Adipose tissue (tissue), 3 donors: Measurements from ENCODE around the gene TP73. TPM values are rescaled to one million over a fixed set of nuclear protein-coding genes. Genes with fewer than 3 reads are reported as not detected.

Experiments used
- H3K27ac ChIP-seq: one replicate; pipeline ENCODE4 v1.5.1; 2013; ENCODE audit warnings: low read depth, low read length
- WGBS, 3 donors: extraction: QIAGEN DNeasy Blood & Tissue Kit; methylation state at CpG; one replicate each; pipeline ENCODE4 v1.1.7; 2013; 5-methylcytosine and 5-hydroxymethylcytosine counted together
- polyA plus RNA-seq, 3 donors: library from polyadenylated mRNA; stranded (reverse); fragments of 200-250 nt; gene quantifications; one replicate each; pipeline ENCODE4 v1.2.3, GENCODE V29; 2013
- donor health status: healthy with polysubstance abuse.
- donor health status: Bipolar disorder and iron deficiency.
- donor health status: healthy.

The TP73 gene
- polyA plus RNA-seq, 3 donors = 0.01 to 0.24 TPM; not detected in 1

DNA sequence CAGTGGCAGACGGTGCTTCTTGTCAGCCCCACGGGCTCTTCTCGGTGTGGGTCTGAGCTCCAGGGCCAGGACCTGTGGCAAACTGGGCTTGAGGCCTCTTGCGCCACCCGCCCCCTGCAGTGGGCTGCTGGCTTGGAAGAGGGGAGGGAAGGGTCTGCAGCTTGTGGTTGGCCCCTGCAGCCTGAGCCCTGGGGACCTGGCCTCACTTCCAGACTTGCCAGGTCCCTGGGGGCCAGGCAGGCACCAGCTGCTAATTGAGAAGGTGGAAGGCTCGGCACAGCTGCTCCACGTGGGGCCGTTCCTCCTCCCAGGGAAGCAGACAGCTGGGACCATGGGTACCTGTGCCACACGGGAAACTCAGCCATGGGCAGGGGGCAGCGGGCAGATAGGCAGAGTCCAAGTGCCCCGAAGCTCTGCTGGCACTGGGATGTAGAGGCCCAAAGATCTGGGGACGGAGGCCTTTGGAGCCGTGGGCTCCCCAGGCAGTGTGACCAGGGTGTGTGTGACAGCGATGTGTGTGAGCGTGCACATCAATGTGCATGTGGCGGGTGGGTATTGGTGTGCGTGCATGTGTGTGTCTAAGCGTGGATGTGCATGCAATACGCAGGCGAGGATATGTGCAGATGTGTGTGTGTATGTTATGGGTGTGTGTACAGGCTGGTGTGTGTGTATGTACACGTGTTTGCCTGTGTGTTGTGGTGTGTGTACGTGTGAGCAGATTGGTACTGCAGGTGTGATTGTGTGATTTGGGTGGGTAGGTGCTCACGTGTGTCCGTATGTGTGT lies 39.3 kb downstream of the TP73 start:
- 82 to 89% (median 88%) methylated on average over 24 of the region's 24 CpGs for WGBS, 3 donors
- no peak overlapping the region for H3K27ac ChIP-seq

DNA sequence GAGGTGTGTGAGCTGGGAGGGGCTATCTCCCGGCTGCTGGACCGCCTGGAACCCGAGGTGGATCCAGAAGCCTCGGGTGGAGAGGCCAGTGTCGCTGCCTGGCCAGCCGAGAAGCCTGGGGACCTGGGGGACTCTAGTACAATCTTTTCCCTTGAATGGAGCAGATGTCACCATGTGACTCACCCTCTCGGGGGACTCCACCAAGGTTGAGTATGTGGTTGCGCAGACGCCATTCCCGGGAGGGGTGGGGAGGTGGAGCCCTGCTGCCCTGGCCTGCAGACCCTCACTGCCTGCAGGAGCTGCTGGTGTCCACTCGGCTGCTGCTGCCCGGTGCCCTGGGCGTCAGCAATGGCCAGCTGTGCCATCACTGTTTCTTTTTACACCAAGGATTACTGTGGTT lies 40.3 kb downstream of the TP73 start:
- H3K27ac ChIP-seq = no peak overlapping the region
- WGBS, 3 donors = 64 to 89% (median 77%) methylated on average over 13 of the region's 13 CpGs

GRCh38 chr1:3693321-3693720 lies 41.0 kb downstream of the TP73 start:
- WGBS, 3 donors = 89 to 95% (median 93%) methylated on average over 11 of the region's 11 CpGs
- no peak overlapping the region for H3K27ac ChIP-seq

- H3K27ac ChIP-seq = no peak overlapping the region
- WGBS, 3 donors = 35 to 39% (median 37%) methylated on average over 33 of the region's 33 CpGs
Observed at GRCh38 chr1:3695326-3696217, 43.3 kb downstream of the TP73 start.

DNA sequence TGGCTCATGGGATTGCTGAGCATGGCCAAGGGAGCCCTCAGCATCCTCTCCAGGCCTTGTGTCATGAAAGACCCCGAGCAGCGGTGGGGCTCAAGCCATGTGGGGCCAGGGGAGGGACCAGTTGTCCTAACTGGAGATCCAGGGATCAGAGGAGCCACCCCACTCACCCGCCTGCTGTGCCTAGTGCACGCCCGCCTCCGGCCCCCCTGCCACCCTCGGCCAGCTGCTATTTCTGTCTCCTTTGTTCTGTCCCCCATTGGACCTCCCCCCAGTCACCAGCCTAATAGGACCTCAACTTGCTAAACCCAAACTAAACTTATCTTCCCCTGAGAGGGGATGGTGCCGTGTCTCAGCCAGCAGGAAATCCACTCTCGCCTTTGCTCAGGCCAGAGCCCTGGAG lies 44.4 kb downstream of the TP73 start:
- no peak overlapping the region for H3K27ac ChIP-seq
- whole genome bisulfite sequencing, 3 donors = 82 to 88% (median 88%) methylated on average over 9 of the region's 9 CpGs

DNA sequence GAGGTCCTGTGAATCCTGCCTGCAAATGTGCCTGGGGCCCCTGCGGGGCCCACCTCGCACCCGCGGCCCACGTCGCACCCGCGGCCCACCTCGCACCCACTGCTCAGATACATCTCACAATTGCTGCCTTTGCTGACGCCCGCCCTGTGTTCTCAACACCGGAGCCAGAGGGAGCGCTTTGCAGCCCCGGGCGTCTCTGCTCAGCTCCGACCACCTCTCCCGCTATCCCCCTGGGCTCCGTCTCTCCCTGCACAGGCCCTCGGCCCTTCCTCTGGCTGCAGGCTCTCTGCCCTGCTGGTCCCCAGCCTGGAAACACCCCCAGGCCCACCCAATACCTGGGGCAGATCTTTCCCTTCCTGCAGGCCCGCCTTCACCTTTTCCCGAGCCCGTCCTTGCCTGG lies 44.8 kb downstream of the TP73 start:
- 80 to 88% (median 85%) methylated on average over 21 to 22 of the region's 22 CpGs for WGBS, 3 donors

DNA sequence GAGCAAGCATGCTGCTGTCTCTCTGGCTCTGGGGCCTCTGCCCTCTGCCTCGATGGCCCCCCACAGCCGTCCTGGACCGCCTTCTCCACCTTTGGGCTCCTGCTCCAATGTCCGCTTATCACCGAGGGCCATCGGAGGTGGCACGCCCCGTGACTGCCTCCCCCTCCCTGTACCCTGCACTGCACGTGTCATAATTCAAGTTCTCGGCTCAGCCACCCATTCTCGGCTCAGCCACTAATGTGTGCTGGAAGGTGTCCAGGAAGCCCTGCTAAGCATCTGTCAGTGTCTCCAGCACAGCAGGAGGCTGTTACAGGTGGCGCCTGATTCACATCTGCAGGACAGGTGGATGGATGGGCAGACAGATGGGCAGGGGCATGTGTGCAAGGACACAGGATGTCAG lies 45.5 kb downstream of the TP73 start:
- H3K27ac ChIP-seq = no peak overlapping the region
- WGBS, 3 donors = 64 to 70% (median 68%) methylated on average over 12 of the region's 12 CpGs

More for the DNA sequence above, 44.8 kb downstream of the TP73 start:
- H3K27ac ChIP-seq = no peak overlapping the region

GRCh38 chr1:3698660-3699408 lies 46.5 kb downstream of the TP73 start:
- 80 to 89% (median 87%) methylated on average over 29 of the region's 29 CpGs for WGBS, 3 donors

GRCh38 chr1:3699596-3699995 lies 47.3 kb downstream of the TP73 start:
- 42 to 71% (median 47%) methylated on average over 18 of the region's 18 CpGs for WGBS, 3 donors
- H3K27ac ChIP-seq = no peak overlapping the region

More at GRCh38 chr1:3698660-3699408, 46.5 kb downstream of the TP73 start:
- H3K27ac ChIP-seq = no peak overlapping the region

DNA sequence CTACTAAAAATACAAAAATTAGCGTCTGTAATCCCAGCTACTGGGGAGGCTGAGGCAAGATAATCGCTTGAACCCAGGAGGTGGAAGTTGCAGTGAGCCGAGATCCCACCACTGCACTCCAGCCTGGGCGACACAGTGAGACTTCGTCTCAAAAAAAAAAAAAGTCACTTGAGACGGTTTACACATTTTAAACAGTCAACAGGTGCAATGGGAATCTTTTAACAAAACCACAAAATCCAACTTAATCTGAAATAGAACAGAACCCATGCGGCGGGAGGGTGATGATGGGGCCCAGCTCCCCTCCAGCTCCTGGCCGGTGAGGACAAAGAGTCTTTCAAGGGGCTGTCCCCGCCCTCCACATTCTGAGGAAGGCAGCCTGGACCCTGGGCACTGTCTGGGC lies 48.3 kb downstream of the TP73 start:
- WGBS, 3 donors = 75 to 88% (median 84%) methylated on average over 10 of the region's 10 CpGs
- H3K27ac ChIP-seq = no peak overlapping the region

- H3K27ac ChIP-seq = no peak overlapping the region
- 56 to 83% (median 67%) methylated on average over 19 of the region's 19 CpGs for WGBS, 3 donors
Observed at GRCh38 chr1:3702528-3702927, 50.2 kb downstream of the TP73 start.

DNA sequence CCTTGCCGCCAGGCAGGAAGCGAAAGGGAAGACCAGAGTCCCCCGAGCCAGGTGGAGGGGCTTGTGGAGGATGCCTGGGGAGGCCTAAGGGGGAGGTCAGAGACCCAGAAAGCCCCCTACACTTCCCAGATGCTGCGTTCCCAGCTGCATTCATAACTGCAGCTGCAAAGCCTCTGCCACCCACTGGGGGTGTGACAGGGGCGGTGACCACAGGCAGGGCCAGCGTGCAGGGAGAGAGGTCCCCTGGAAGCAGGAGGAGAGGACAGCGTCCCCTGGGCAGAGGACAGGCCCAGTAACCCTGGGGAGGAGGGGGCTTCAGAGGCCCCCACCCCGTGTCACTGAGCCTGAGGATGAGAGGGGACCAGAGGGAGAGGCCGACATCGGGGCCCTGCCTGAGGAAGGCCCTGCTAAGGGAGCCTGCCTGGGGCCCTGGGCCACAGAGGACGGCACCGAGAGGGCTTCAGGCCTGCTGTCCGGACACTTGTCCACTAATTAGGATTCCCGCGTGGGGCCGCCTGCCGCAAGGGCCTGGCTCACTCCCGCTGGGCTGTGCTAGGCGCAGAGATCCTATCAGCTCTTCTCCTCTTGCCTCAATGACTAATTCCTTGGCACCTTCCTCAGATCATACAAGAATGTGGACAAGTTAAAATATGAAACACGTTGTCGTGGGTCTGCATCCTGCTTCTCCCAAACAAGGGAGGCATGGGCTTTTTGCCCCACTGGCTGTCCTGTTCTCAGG lies 50.8 kb downstream of the TP73 start:
- H3K27ac ChIP-seq = no peak overlapping the region
- WGBS, 3 donors = 60 to 75% (median 63%) methylated on average over 21 of the region's 21 CpGs

- 43 to 82% (median 50%) methylated on average over 27 to 28 of the region's 28 CpGs for WGBS, 3 donors
- no peak overlapping the region for H3K27ac ChIP-seq
Observed at GRCh38 chr1:3703786-3704371, 51.6 kb downstream of the TP73 start.

GRCh38 chr1:3705341-3705950 lies 53.1 kb downstream of the TP73 start:
- H3K27ac ChIP-seq = no peak overlapping the region
- WGBS, 3 donors = 70 to 85% (median 78%) methylated on average over 19 of the region's 19 CpGs

- WGBS, 3 donors = 71 to 90% (median 82%) methylated on average over 24 to 26 of the region's 26 CpGs
- no peak overlapping the region for H3K27ac ChIP-seq
Observed at GRCh38 chr1:3706651-3707297, 54.5 kb downstream of the TP73 start.

GRCh38 chr1:3707298-3707938 lies 55.1 kb downstream of the TP73 start:
- no peak overlapping the region for H3K27ac ChIP-seq
- WGBS, 3 donors = 32 to 58% (median 34%) methylated on average over 32 to 35 of the region's 35 CpGs
